Type B pancreatic cell (in vitro differentiated cells): ENCODE data around the gene DOCK4. TPM values are rescaled to one million over a fixed set of nuclear protein-coding genes. Genes with fewer than 3 reads are reported as not detected.

Experiments used
- DNase-seq: peaks from one replicate; pipeline ENCODE4 v3.0.0; 2021; ENCODE audit warnings: mixed read lengths; ENCODE audit not compliant: unreplicated experiment; ENCODE audit errors: extremely low spot score
- H3K27ac Mint-ChIP-seq: 2 replicates; pipeline ENCODE4 v1.8.0; 2021; ENCODE audit warnings: mild to moderate bottlenecking, mixed read lengths
- H3K27me3 Mint-ChIP-seq: 2 replicates; pipeline ENCODE4 v1.8.0; 2021; ENCODE audit warnings: mixed read lengths
- H3K36me3 Mint-ChIP-seq: 2 replicates; pipeline ENCODE4 v1.8.0; 2021; ENCODE audit warnings: mixed read lengths
- H3K4me1 Mint-ChIP-seq: one replicate; pipeline ENCODE4 v1.8.0; 2021; ENCODE audit warnings: mixed read lengths; ENCODE audit not compliant: unreplicated experiment
- H3K4me3 Mint-ChIP-seq: 2 replicates; pipeline ENCODE4 v1.8.0; 2021; ENCODE audit warnings: mild to moderate bottlenecking, mixed read lengths
- H3K9me3 Mint-ChIP-seq: 2 replicates; pipeline ENCODE4 v1.8.0; 2021; ENCODE audit warnings: mixed read lengths
- CTCF ChIP-seq: fragments of 200-600 bp; sonication (generic); conservative IDR thresholded peaks from 2 replicates; pipeline ENCODE4 v1.5.0; 2021; ENCODE audit warnings: antibody characterized with exemption, mild to moderate bottlenecking
- long read RNA-seq: library from polyadenylated mRNA; unstranded; transcript quantifications from one replicate; pipeline ENCODE4 v2.0.0, GENCODE V29; 2020
- total RNA-seq: library from RNA; stranded (reverse); gene quantifications from 2 replicates; pipeline ENCODE4 v1.2.1, GENCODE V29; 2021; ENCODE audit warnings: low replicate concordance

DOCK4 gene
- 14.7 and 24.6 TPM in 2 replicates for total RNA-seq
- long read RNA-seq, partial matches to known transcripts = 1 of 4 reads
- long read RNA-seq, other reads (novel, unspliced or antisense) = 3 of 4 reads

- Mint-ChIP-seq H3K4me3 (peak within 1 kb of the TSS; percentile 97), H3K27me3 (no peaks in the 10 kb centered on the region), H3K9me3 (no peaks in the 10 kb centered on the region), H3K36me3 (no peaks in the 10 kb centered on the region), H3K27ac (peak within 1 kb of the TSS; percentile 95), H3K4me1 (peaks cover 20% of the 10 kb centered on the region)
- DNase-seq = peak; percentile 99
- peak; percentile 8 for TF ChIP-seq CTCF
These were observed at the start of gene DOCK4, which contains the start of gene ZNF277 for GRCh38 chr7:112206238-112206990. Gene DOCK4 (minus strand): TSS chr7:112206399. CDS start chr7:112206138, 261 bp downstream. Gene ZNF277 (plus strand): TSS chr7:112206695. CDS start chr7:112206717, 22 bp downstream.

- peaks cover 3% of the 10 kb centered on the region for H3K36me3 Mint-ChIP-seq
- no peak for TF ChIP-seq CTCF
- peak overlapping the region; percentile 7 for H3K27ac Mint-ChIP-seq
- H3K4me1 Mint-ChIP-seq = peaks cover 6% of the 10 kb centered on the region
- no peaks in the 10 kb centered on the region for H3K27me3 Mint-ChIP-seq
- H3K9me3 Mint-ChIP-seq = no peaks in the 10 kb centered on the region
- no peak overlapping the region for H3K4me3 Mint-ChIP-seq
- no peak for DNase-seq
These were observed 49.2 kb upstream of the DOCK4 start for GRCh38 chr7:112255388-112255720.

GRCh38 chr7:112254709-112255387 is 48.6 kb upstream of the DOCK4 start:
- H3K27me3 Mint-ChIP-seq = no peaks in the 10 kb centered on the region
- H3K36me3 Mint-ChIP-seq = peaks cover 3% of the 10 kb centered on the region
- DNase-seq = no peak
- H3K27ac Mint-ChIP-seq = no peak overlapping the region
- TF ChIP-seq CTCF = no peak
- H3K4me3 Mint-ChIP-seq = no peak overlapping the region
- H3K4me1 Mint-ChIP-seq = peaks cover 6% of the 10 kb centered on the region
- H3K9me3 Mint-ChIP-seq = no peaks in the 10 kb centered on the region

- Mint-ChIP-seq H3K27me3 (no peaks in the 10 kb centered on the region), H3K4me1 (peaks cover 6% of the 10 kb centered on the region), H3K27ac (no peak overlapping the region), H3K36me3 (peaks cover 3% of the 10 kb centered on the region), H3K9me3 (no peaks in the 10 kb centered on the region), H3K4me3 (no peak overlapping the region)
- no peak for TF ChIP-seq CTCF
- DNase-seq = no peak
These were observed 48.0 kb upstream of the DOCK4 start for GRCh38 chr7:112254156-112254555.

- peaks cover 3% of the 10 kb centered on the region for H3K36me3 Mint-ChIP-seq
- H3K27me3 Mint-ChIP-seq = no peaks in the 10 kb centered on the region
- no peaks in the 10 kb centered on the region for H3K9me3 Mint-ChIP-seq
- H3K4me1 Mint-ChIP-seq = peaks cover 6% of the 10 kb centered on the region
- H3K27ac Mint-ChIP-seq = no peak overlapping the region
- no peak for DNase-seq
- no peak overlapping the region for H3K4me3 Mint-ChIP-seq
- no peak for TF ChIP-seq CTCF
These were observed 46.5 kb upstream of the DOCK4 start for GRCh38 chr7:112252691-112253090.
